Measurements from ENCODE around the gene LPCAT3.
"Not testable (repeated sequence)": the region's sequence is repeated elsewhere in the genome, so short reads cannot be mapped to it uniquely, and the experiment has no call there.

Gene LPCAT3

DNA sequence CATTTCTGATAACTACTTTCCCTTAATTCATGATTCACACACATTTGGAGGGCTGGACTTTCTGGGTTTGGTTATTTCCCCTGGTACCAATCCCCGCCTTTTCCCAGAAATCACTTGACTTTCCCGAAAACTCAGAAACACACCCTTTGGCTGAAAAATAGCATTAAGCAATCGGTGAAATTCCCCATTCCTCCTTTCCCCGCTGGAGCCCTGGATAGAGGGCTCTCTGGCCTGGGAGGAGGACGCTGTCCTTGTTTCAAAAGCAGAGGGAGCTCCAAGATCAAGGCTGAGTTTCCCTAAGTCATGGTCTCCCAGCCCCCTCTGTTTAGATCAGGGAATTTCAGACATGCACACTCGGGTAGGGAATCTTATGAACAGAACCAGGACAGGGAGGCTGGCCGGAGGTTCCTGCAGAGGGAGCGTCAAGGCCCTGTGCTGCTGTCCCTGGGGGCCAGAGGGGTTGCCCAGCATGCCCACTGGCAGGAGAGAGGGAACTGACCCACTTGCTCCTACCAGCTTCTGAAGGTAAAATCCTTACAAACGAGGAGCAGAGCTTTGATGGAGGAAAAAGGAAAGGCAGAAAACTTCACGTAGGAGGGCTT is 42.2 kb upstream of the LPCAT3 start, which contains the start of gene C1S:
C1S (plus strand) TSS at position 366 of the 602 bp plus-strand sequence. CDS start 1,195 bp downstream, outside the sequence.
- DNase-seq (ENCODE audit: low read depth), result peak; percentile 99
- TF ChIP-seq, protein P1, sequence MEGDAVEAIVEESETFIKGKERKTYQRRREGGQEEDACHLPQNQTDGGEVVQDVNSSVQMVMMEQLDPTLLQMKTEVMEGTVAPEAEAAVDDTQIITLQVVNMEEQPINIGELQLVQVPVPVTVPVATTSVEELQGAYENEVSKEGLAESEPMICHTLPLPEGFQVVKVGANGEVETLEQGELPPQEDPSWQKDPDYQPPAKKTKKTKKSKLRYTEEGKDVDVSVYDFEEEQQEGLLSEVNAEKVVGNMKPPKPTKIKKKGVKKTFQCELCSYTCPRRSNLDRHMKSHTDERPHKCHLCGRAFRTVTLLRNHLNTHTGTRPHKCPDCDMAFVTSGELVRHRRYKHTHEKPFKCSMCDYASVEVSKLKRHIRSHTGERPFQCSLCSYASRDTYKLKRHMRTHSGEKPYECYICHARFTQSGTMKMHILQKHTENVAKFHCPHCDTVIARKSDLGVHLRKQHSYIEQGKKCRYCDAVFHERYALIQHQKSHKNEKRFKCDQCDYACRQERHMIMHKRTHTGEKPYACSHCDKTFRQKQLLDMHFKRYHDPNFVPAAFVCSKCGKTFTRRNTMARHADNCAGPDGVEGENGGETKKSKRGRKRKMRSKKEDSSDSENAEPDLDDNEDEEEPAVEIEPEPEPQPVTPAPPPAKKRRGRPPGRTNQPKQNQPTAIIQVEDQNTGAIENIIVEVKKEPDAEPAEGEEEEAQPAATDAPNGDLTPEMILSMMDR (IDR thresholded peaks at IDR 0.05; ENCODE audit: low read length, missing control alignments), result peak; percentile 90
- peak within 1 kb of the TSS; percentile 61 for H3K4me3 ChIP-seq (replicated peaks; ENCODE audit: low read depth, low read length)

GRCh38 chr12:7059780-7060179 is 41.5 kb upstream of the LPCAT3 start:
- no peak for DNase-seq (ENCODE audit: low read depth)

DNA sequence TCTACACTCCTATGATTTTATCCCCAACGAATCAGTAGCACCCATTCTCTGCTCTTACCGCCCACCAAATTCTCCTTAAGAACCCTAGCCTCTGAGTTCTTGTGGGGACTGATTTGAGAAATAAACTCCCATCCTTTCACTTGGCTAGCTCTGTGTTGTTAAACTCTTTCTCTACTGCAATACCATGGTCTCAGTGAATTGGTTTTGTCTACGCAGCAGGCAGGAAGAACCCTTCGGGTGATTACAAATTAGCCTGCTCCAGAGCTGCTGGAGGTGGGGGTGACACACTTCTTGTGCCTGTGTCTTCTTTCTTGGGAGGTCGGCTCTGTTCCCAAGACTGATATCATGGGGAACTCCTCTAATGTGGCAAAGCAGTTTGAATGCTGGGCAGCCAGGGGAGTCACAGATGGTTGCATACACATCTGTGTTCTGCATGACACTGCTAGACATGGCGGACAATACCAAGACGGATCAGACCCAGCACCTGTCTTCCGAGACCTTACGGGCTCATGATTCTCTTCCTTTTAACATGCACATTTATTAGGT is 40.6 kb upstream of the LPCAT3 start:
- TF ChIP-seq, protein P1 (IDR thresholded peaks at IDR 0.05; ENCODE audit: low read length, missing control alignments), result no peak

More at GRCh38 chr12:7059780-7060179, 41.5 kb upstream of the LPCAT3 start:
- H3K4me3 ChIP-seq (replicated peaks; ENCODE audit: low read depth, low read length), result no peak overlapping the region
- TF ChIP-seq, protein P1 (IDR thresholded peaks at IDR 0.05; ENCODE audit: low read length, missing control alignments), result no peak

GRCh38 chr12:7058163-7058845 is 40.0 kb upstream of the LPCAT3 start:
- TF ChIP-seq, protein P1 (IDR thresholded peaks at IDR 0.05; ENCODE audit: low read length, missing control alignments), result no peak
- no peak for DNase-seq (ENCODE audit: low read depth)
- H3K4me3 ChIP-seq (replicated peaks; ENCODE audit: low read depth, low read length), result no peak overlapping the region

More for the DNA sequence above, 40.6 kb upstream of the LPCAT3 start:
- no peak overlapping the region for H3K4me3 ChIP-seq (replicated peaks; ENCODE audit: low read depth, low read length)
- DNase-seq (ENCODE audit: low read depth), result no peak

GRCh38 chr12:7055736-7056135 is 37.5 kb upstream of the LPCAT3 start:
- H3K4me3 ChIP-seq (replicated peaks; ENCODE audit: low read depth, low read length); DNase-seq (ENCODE audit: low read depth): not testable (repeated sequence)

- TF ChIP-seq, protein P1 (IDR thresholded peaks at IDR 0.05; ENCODE audit: low read length, missing control alignments), result no peak
- no peak overlapping the region for H3K4me3 ChIP-seq (replicated peaks; ENCODE audit: low read depth, low read length)
- DNase-seq (ENCODE audit: low read depth), result no peak
These were observed 36.6 kb upstream of the LPCAT3 start for GRCh38 chr12:7054925-7055324.

GRCh38 chr12:7049973-7050372 is 31.7 kb upstream of the LPCAT3 start:
- DNase-seq (ENCODE audit: low read depth); H3K4me3 ChIP-seq (replicated peaks; ENCODE audit: low read depth, low read length): not testable (repeated sequence)

GRCh38 chr12:7049445-7049951 is 31.2 kb upstream of the LPCAT3 start:
- DNase-seq (ENCODE audit: low read depth), result not testable (repeated sequence)

More at GRCh38 chr12:7049445-7049951, 31.2 kb upstream of the LPCAT3 start:
- H3K4me3 ChIP-seq (replicated peaks; ENCODE audit: low read depth, low read length), result not testable (repeated sequence)
